ENCODE data around the gene MARCHF3.
"Not testable (repeated sequence)": the region's sequence is repeated elsewhere in the genome, so short reads cannot be mapped to it uniquely, and the experiment has no call there.

DNA sequence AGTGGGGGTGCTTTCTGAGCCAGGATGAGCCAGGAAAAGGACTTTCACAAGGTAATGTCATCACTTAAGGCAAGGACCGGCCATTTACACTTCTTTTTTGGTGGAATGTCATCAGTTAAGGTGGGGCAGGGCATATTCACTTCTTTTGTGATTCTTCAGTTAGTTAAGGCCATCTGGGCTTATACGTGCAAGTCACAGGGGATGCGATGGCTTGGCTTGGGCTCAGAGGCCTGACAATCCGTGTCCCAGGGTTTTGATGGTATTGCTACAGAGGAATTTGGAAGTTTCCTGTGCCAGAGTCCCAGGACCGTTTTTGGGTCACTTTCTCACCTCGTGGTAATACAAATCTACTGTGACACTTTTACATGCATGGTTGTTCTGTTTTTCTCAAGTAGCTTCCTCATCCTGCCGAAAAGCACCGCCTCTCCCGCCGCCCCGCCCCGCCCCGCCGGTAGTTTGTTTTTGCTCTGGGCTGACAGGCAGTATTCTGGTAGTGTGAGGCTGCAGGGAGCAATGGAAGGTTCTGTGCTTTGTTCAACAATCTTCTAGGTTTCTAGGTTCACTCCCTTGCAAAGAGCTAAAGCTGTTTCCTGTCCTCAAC, 184.8 kb downstream of the MARCHF3 start:
- TF ChIP-seq, protein P1, sequence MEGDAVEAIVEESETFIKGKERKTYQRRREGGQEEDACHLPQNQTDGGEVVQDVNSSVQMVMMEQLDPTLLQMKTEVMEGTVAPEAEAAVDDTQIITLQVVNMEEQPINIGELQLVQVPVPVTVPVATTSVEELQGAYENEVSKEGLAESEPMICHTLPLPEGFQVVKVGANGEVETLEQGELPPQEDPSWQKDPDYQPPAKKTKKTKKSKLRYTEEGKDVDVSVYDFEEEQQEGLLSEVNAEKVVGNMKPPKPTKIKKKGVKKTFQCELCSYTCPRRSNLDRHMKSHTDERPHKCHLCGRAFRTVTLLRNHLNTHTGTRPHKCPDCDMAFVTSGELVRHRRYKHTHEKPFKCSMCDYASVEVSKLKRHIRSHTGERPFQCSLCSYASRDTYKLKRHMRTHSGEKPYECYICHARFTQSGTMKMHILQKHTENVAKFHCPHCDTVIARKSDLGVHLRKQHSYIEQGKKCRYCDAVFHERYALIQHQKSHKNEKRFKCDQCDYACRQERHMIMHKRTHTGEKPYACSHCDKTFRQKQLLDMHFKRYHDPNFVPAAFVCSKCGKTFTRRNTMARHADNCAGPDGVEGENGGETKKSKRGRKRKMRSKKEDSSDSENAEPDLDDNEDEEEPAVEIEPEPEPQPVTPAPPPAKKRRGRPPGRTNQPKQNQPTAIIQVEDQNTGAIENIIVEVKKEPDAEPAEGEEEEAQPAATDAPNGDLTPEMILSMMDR (IDR thresholded peaks at IDR 0.05), result not testable (repeated sequence)
- not testable (repeated sequence) for TF ChIP-seq POLR2A (IDR thresholded peaks at IDR 0.05)
